HUES64 (cell line): ENCODE results near the gene RAPGEF3.

Experiments used
- H3K27ac ChIP-seq: 2 replicates; pipeline ENCODE4 v1.7.0; 2013; ENCODE audit warnings: low read depth, low read length, inconsistent platforms
- H3K27me3 ChIP-seq: 2 replicates; pipeline ENCODE4 v1.6.1; 2013; ENCODE audit warnings: mild to moderate bottlenecking, low read length; ENCODE audit not compliant: insufficient read depth
- H3K36me3 ChIP-seq: 2 replicates; pipeline ENCODE4 v1.6.1; 2013; ENCODE audit warnings: mild to moderate bottlenecking, low read length; ENCODE audit not compliant: insufficient read depth
- H3K4me1 ChIP-seq: 2 replicates; pipeline ENCODE4 v1.6.1; 2013; ENCODE audit warnings: mild to moderate bottlenecking, low read length, moderate library complexity; ENCODE audit not compliant: insufficient read depth
- H3K4me3 ChIP-seq: 2 replicates; pipeline ENCODE4 v1.5.1; 2013; ENCODE audit warnings: mild to moderate bottlenecking, low read length, moderate library complexity
- H3K9ac ChIP-seq: 2 replicates; pipeline ENCODE4 v1.6.1; 2013; ENCODE audit warnings: mild to moderate bottlenecking, low read depth, low read length
- H3K9me3 ChIP-seq: 2 replicates; pipeline ENCODE4 v1.6.1; 2013; ENCODE audit warnings: low read depth, low read length; ENCODE audit not compliant: insufficient read depth
- WGBS: fragments of 150-250, 120-280 bp; methylation state at CpG from one replicate; pipeline ENCODE4 v1.1.7; 2013; ENCODE audit warnings: missing lambda C conversion rate; 5-methylcytosine and 5-hydroxymethylcytosine counted together

Gene RAPGEF3

DNA sequence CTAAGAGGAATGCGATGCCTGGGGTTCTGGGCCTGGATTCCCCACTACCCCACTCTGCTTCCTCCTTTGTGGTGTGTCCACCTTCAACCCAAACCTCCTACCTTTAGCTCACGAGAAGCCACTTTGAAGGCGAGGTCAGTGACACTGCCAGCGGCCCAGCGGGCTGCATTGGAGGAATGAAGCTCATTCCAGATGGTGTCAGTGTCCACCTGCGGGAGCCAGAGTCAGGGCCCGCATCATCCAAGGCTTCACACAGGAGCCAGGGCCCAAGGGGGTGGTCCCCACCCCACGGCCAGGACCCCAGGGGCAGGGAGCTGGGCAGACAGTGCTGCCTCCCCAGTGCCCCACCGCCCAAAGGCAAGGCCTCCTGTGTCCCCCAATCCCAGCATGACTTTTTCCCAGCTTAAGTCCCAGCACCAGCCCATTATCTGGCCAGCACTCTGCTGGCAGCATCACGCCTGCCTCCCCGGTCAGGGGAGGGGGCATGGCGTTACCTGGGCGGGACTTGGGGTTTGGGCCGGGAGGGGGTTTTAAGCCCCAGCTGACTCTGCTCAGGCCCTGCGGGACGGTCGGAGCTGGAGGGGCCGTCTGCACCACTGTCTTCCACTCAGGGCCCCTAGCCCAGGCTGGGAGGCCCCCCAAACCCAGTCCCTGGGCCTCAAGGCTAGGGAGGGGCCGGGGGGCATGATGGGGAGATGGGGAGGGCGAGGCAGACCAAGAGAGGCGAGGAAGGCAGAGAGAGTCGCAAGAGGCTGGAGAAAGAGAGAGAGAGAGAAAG, 31.2 kb upstream of the RAPGEF3 start:
- Histone ChIP-seq H3K36me3 (peaks cover 93% of the 10 kb centered on the region), H3K4me1 (no peaks in the 10 kb centered on the region), H3K27me3 (no peaks in the 10 kb centered on the region), H3K4me3 (no peak overlapping the region), H3K27ac (no peak overlapping the region), H3K9ac (no peak overlapping the region), H3K9me3 (no peaks in the 10 kb centered on the region)
- 94% methylated on average over 22 of the region's 22 CpGs for WGBS

DNA sequence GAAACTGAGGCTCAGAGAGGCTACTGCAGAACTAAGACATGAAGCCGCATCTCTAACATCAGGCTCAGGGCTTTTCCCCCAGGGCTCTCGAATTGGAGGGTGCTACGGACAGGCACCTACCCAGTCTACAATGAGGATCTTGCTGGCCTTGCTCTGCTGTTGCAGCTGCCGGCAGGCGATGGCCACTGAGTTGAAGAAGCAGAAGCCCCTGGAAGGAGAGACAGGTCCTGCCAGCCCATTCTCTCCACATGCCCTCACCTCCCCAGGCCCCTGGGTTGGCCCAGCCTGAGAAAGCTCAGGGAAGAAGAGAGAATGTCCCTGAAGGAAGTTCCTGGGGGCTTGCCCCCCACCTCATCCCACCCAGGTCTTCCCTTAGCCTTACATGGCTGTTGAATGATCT, 30.5 kb upstream of the RAPGEF3 start:
- Histone ChIP-seq H3K36me3 (peaks cover 93% of the 10 kb centered on the region), H3K9me3 (no peaks in the 10 kb centered on the region)

GRCh38 chr12:47787596-47788319, 29.1 kb upstream of the RAPGEF3 start:
- Histone ChIP-seq H3K27ac (no peak overlapping the region), H3K9ac (no peak overlapping the region), H3K36me3 (peaks cover 90% of the 10 kb centered on the region), H3K27me3 (no peaks in the 10 kb centered on the region), H3K4me1 (no peaks in the 10 kb centered on the region), H3K9me3 (no peaks in the 10 kb centered on the region), H3K4me3 (no peak overlapping the region)
- 88% methylated on average over 14 of the region's 14 CpGs for WGBS

More for the DNA sequence above, 30.5 kb upstream of the RAPGEF3 start:
- 96% methylated on average over 5 of the region's 5 CpGs for WGBS
- Histone ChIP-seq H3K9ac (no peak overlapping the region), H3K27ac (no peak overlapping the region), H3K4me3 (no peak overlapping the region), H3K4me1 (no peaks in the 10 kb centered on the region), H3K27me3 (no peaks in the 10 kb centered on the region)

- Histone ChIP-seq H3K27ac (no peak overlapping the region), H3K9me3 (no peaks in the 10 kb centered on the region), H3K36me3 (peaks cover 87% of the 10 kb centered on the region), H3K9ac (no peak overlapping the region), H3K27me3 (no peaks in the 10 kb centered on the region), H3K4me1 (no peaks in the 10 kb centered on the region), H3K4me3 (no peak overlapping the region)
- WGBS: 97% methylated on average over 10 of the region's 10 CpGs
Measured at GRCh38 chr12:47786662-47787280, 28.1 kb upstream of the RAPGEF3 start.

DNA sequence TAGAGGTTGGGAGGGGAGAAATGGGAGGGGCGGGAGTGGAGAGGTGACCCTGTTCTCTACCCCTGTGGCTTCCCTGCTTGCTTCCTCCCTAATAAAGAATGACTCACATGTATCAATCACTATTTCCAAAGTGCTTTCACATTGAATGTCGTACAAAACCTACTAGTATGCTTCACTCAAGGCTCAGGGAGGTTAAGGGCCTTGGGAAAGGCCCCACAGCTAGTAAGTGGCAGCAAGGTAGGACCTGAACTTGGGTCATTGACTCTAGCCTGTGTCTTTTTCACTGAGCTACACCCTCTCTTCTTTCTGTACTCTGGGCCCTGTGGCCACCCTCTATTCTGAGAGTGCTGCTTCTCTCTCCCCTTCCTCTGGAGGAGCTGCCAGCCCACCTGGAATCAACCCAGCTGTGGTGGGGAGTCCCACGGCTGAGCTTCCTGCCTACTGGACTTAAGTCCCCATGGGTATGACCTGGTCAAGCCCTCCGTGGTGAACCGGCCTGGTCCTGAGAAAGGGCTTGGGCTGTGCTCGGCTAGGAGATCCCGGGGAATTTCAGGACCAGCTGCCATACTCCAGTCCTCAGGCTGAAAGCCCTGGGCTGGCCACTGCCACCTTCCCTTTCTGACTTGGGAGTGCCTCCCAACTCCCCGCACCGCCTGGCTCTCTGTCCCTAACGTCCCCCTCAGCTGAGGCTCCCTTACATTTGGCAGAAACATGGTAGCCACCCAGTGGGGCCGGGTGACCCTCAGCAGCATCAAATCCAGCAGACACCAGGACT, 27.4 kb upstream of the RAPGEF3 start:
- peaks cover 83% of the 10 kb centered on the region for H3K36me3 ChIP-seq
- H3K9ac ChIP-seq: no peak overlapping the region
- no peaks in the 10 kb centered on the region for H3K27me3 ChIP-seq
- H3K9me3 ChIP-seq: no peaks in the 10 kb centered on the region
- no peak overlapping the region for H3K27ac ChIP-seq
- 93% methylated on average over 11 of the region's 11 CpGs for WGBS
- no peaks in the 10 kb centered on the region for H3K4me1 ChIP-seq
- no peak overlapping the region for H3K4me3 ChIP-seq

- H3K27me3 ChIP-seq: no peaks in the 10 kb centered on the region
- peaks cover 75% of the 10 kb centered on the region for H3K36me3 ChIP-seq
- H3K4me1 ChIP-seq: no peaks in the 10 kb centered on the region
- no peaks in the 10 kb centered on the region for H3K9me3 ChIP-seq
- no peak overlapping the region for H3K27ac ChIP-seq
- H3K9ac ChIP-seq: no peak overlapping the region
- 95% methylated on average over 15 of the region's 15 CpGs for WGBS
- H3K4me3 ChIP-seq: no peak overlapping the region
Measured at GRCh38 chr12:47785036-47785886, 26.6 kb upstream of the RAPGEF3 start.

- Histone ChIP-seq H3K4me3 (no peak overlapping the region), H3K9ac (no peak overlapping the region), H3K27me3 (no peaks in the 10 kb centered on the region), H3K4me1 (no peaks in the 10 kb centered on the region), H3K36me3 (peaks cover 65% of the 10 kb centered on the region), H3K27ac (no peak overlapping the region), H3K9me3 (no peaks in the 10 kb centered on the region)
- 95% methylated on average over 20 of the region's 20 CpGs for WGBS
Measured at GRCh38 chr12:47783821-47784819, 25.4 kb upstream of the RAPGEF3 start.

- WGBS: 94% methylated on average over 17 of the region's 17 CpGs
- Histone ChIP-seq H3K9me3 (no peaks in the 10 kb centered on the region), H3K9ac (no peak overlapping the region), H3K27me3 (no peaks in the 10 kb centered on the region), H3K27ac (no peak overlapping the region), H3K36me3 (peaks cover 55% of the 10 kb centered on the region), H3K4me1 (peaks cover 7% of the 10 kb centered on the region; the same call in 1 of the 2 replicates), H3K4me3 (no peak overlapping the region)
Measured at GRCh38 chr12:47783024-47783755, 24.5 kb upstream of the RAPGEF3 start.

- 95% methylated on average over 8 of the region's 8 CpGs for WGBS
- no peak overlapping the region for H3K9ac ChIP-seq
- H3K27ac ChIP-seq: no peak overlapping the region
- peaks cover 47% of the 10 kb centered on the region for H3K36me3 ChIP-seq
- H3K4me1 ChIP-seq: peaks cover 10% of the 10 kb centered on the region
- H3K27me3 ChIP-seq: no peaks in the 10 kb centered on the region
- no peaks in the 10 kb centered on the region for H3K9me3 ChIP-seq
- no peak overlapping the region for H3K4me3 ChIP-seq
Measured at GRCh38 chr12:47782372-47782770, 23.7 kb upstream of the RAPGEF3 start.
